HepG2 (cell line): ENCODE data around the gene TARS3. TPM values are rescaled to one million over a fixed set of nuclear protein-coding genes. Genes with fewer than 3 reads are reported as not detected.

Source experiments
- ARID2 ChIP-seq: sonication (generic); formaldehyde crosslinking; IDR thresholded peaks from 2 replicates; pipeline ENCODE4 v1.8.1; 2022; ENCODE audit warnings: mild to moderate bottlenecking, missing genetic modification reagents, borderline replicate concordance
- CBX2 ChIP-seq, 2 experiments: fragments of 200-600 bp in 1 of 2; sonication (generic); formaldehyde crosslinking in 1 of 2; IDR thresholded peaks; 2 replicates each; pipeline versions ENCODE4 v1.7.0 to v1.8.1; 2018 to 2022; ENCODE audit warnings: low read depth in 2 of 2, low read length in 1 of 2, mild to moderate bottlenecking in 1 of 2, missing genetic modification reagents in 1 of 2
- GPBP1L1 ChIP-seq: sonication (generic); formaldehyde crosslinking; IDR thresholded peaks from 2 replicates; pipeline ENCODE4 v1.5.0; 2020; ENCODE audit warnings: mild to moderate bottlenecking, missing genetic modification reagents
- HES4 ChIP-seq: sonication (generic); formaldehyde crosslinking; IDR thresholded peaks from 2 replicates; pipeline ENCODE4 v1.9.0; 2021; ENCODE audit warnings: mild to moderate bottlenecking, missing genetic modification reagents, borderline replicate concordance
- ISX ChIP-seq: sonication (generic); formaldehyde crosslinking; conservative IDR thresholded peaks from 2 replicates; pipeline ENCODE4 v1.5.0; 2020; ENCODE audit warnings: missing genetic modification reagents
- KLF16 ChIP-seq, 2 experiments: sonication (generic) in 1 of 2; formaldehyde crosslinking in 1 of 2; IDR thresholded peaks; 2 replicates each; pipeline versions ENCODE4 v1.6.1 to v1.8.0; 2016 to 2023; ENCODE audit warnings: missing genetic modification reagents in 2 of 2, missing compliant biosample characterization in 1 of 2
- MBNL3 ChIP-seq: fragments of 250-450 bp; sonication (Bioruptor Pico); conservative IDR thresholded peaks from 2 replicates; pipeline ENCODE4 v1.8.0; 2022; ENCODE audit warnings: mild to moderate bottlenecking, inconsistent platforms
- MED1 ChIP-seq: sonication (generic); formaldehyde crosslinking; IDR thresholded peaks from 2 replicates; pipeline ENCODE4 v1.4.0; 2020; ENCODE audit warnings: missing genetic modification reagents
- MIER3 ChIP-seq: IDR thresholded peaks from 2 replicates; pipeline ENCODE4 v1.6.1; 2016; ENCODE audit warnings: missing compliant biosample characterization, borderline replicate concordance
- NR2F2 ChIP-seq: IDR thresholded peaks from 2 replicates; pipeline ENCODE4 v1.6.1; 2012; ENCODE audit warnings: low read depth, inconsistent platforms, borderline replicate concordance
- REL ChIP-seq: sonication (generic); formaldehyde crosslinking; conservative IDR thresholded peaks from 2 replicates; pipeline ENCODE4 v1.8.0; 2022; ENCODE audit warnings: mild to moderate bottlenecking, missing genetic modification reagents, moderate library complexity
- SNAPC2 ChIP-seq: sonication (generic); formaldehyde crosslinking; IDR thresholded peaks from 2 replicates; pipeline ENCODE4 v1.8.1; 2022; ENCODE audit warnings: mild to moderate bottlenecking, missing genetic modification reagents
- SRSF1 ChIP-seq: fragments of 200-400 bp; formaldehyde crosslinking; optimal IDR thresholded peaks from 2 replicates; pipeline ENCODE3; 2017; ENCODE audit warnings: mild to moderate bottlenecking, low read depth, low read length, moderate library complexity
- SRSF9 ChIP-seq: fragments of 200-400 bp; formaldehyde crosslinking; IDR thresholded peaks from 2 replicates; pipeline ENCODE4 v1.6.1; 2018; ENCODE audit warnings: borderline replicate concordance, mild to moderate bottlenecking, low read depth, low read length; ENCODE audit not compliant: insufficient read depth, poor library complexity, severe bottlenecking
- TBX2 ChIP-seq: sonication (generic); formaldehyde crosslinking; IDR thresholded peaks from 2 replicates; pipeline ENCODE4 v1.5.0; 2020; ENCODE audit warnings: missing genetic modification reagents, mild to moderate bottlenecking, borderline replicate concordance
- USF2 ChIP-seq, 2 experiments: sonication (generic) in 1 of 2; formaldehyde crosslinking in 1 of 2; IDR thresholded peaks; 2 replicates each; pipeline versions ENCODE4 v1.5.1 to v1.6.1; 2011 to 2020; ENCODE audit warnings: borderline replicate concordance in 1 of 2, low read depth in 1 of 2, low read length in 1 of 2, mild to moderate bottlenecking in 1 of 2, missing genetic modification reagents in 1 of 2, moderate library complexity in 1 of 2
- YEATS2 ChIP-seq: sonication (generic); formaldehyde crosslinking; IDR thresholded peaks from 2 replicates; pipeline ENCODE4 v1.4.0; 2020; ENCODE audit warnings: missing genetic modification reagents, borderline replicate concordance
- ZFP36L2 ChIP-seq: sonication (generic); formaldehyde crosslinking; IDR thresholded peaks from 2 replicates; pipeline ENCODE4 v1.4.0; 2020; ENCODE audit warnings: missing genetic modification reagents
- ZNF20 ChIP-seq: sonication (generic); formaldehyde crosslinking; IDR thresholded peaks from 2 replicates; pipeline ENCODE4 v1.4.0; 2020; ENCODE audit warnings: mild to moderate bottlenecking, moderate library complexity, missing genetic modification reagents
- ZNF260 ChIP-seq: sonication (generic); formaldehyde crosslinking; IDR thresholded peaks from 2 replicates; pipeline ENCODE4 v1.4.0; 2020; ENCODE audit warnings: missing genetic modification reagents, low read depth, mild to moderate bottlenecking, borderline replicate concordance
- ZNF367 ChIP-seq: sonication (generic); formaldehyde crosslinking; IDR thresholded peaks from 2 replicates; pipeline ENCODE4 v1.4.0; 2020; ENCODE audit warnings: missing genetic modification reagents, borderline replicate concordance
- ZNF441 ChIP-seq: sonication (generic); formaldehyde crosslinking; IDR thresholded peaks from 2 replicates; pipeline ENCODE4 v1.7.0; 2021; ENCODE audit warnings: missing genetic modification reagents, borderline replicate concordance
- ZNF749 ChIP-seq: sonication (generic); formaldehyde crosslinking; IDR thresholded peaks from 2 replicates; pipeline ENCODE4 v1.8.0; 2022; ENCODE audit warnings: mild to moderate bottlenecking, missing genetic modification reagents, moderate library complexity, borderline replicate concordance
- ZNF788 ChIP-seq: sonication (generic); formaldehyde crosslinking; IDR thresholded peaks from 2 replicates; pipeline ENCODE4 v1.5.0; 2020; ENCODE audit warnings: mild to moderate bottlenecking, missing genetic modification reagents, borderline replicate concordance
- ZNF850 ChIP-seq: sonication (generic); formaldehyde crosslinking; conservative IDR thresholded peaks from 2 replicates; pipeline ENCODE4 v1.9.0; 2021; ENCODE audit warnings: mild to moderate bottlenecking, missing genetic modification reagents
- polyA plus RNA-seq, 8 experiments: library from polyadenylated mRNA; depleted of rRNA in 3 of 8; stranded (reverse) in 7 of 8; unstranded in 1 of 8; fragments of >200 nt; fragmentation: Illumina TruSeq in 4 of 8; extraction: Trizol in 4 of 8; gene quantifications; 2 replicates each; pipeline versions ENCODE4 v1.2.1 to v1.2.3, GENCODE V29; 2011 to 2016; ENCODE audit warnings: low read depth in 4 of 8, missing spikeins in 1 of 8, mixed read lengths in 1 of 8; ENCODE audit not compliant: insufficient read depth in 1 of 8
- total RNA-seq, 5 experiments: library from RNA; depleted of rRNA; stranded (reverse); fragments of >200 nt; fragmentation: Illumina TruSeq; extraction: Trizol; gene quantifications; 2 replicates each; pipeline ENCODE4 v1.2.3, GENCODE V29; 2016; ENCODE audit warnings: low read depth in 1 of 5

TARS3 gene
- total and polyA plus RNA-seq, 2 of the 13 experiments (the other 11 are each of a cell fraction or from before 2014, with no cell fraction given) = 4.1 to 11.7 TPM

GRCh38 chr15:101652098-101652785 is 72.0 kb downstream of the TARS3 start, which contains the start of gene TM2D3 (continued):
- TF ChIP-seq ZFP36L2 (no peak), KLF16 (CRISPR knock-in tag; IDR thresholded peaks at IDR 0.05) (peak in 1 of 2 experiments; percentile 92; a peak in 2 of 4 replicates), MBNL3 (no peak), ARID2 (peak; percentile 92; the same call in 1 of the 2 replicates), ZNF367 (no peak), ZNF749 (CRISPR knock-in tag) (peak; percentile 53), TBX2 (CRISPR knock-in tag) (peak; percentile 88), MED1 (peak; percentile 82), GPBP1L1 (CRISPR knock-in tag) (no peak), HES4 (CRISPR knock-in tag) (no peak; the same call in none of the 2 replicates), ZNF260 (CRISPR knock-in tag) (no peak), YEATS2 (CRISPR knock-in tag) (peak; percentile 70), SRSF1 (peak; percentile 28), ISX (peak; percentile 86; the same call in 1 of the 2 replicates), SNAPC2 (0 out of 2 replicates have a peak, but pooled peaks have one; percentile 54), ZNF441 (no peak), SRSF9 (no peak), MIER3 (CRISPR knock-in tag) (no peak), NR2F2 (peak; percentile 21; the same call in 1 of the 2 replicates), CBX2 (IDR thresholded peaks at IDR 0.05; ENCODE audit: low read depth, low read length) (no peak), CBX2 (CRISPR knock-in tag; IDR thresholded peaks at IDR 0.05; ENCODE audit: low read depth) (no peak; the same call in 1 of the 2 replicates), REL (no peak), ZNF20 (0 out of 2 replicates have a peak, but pooled peaks have one; percentile 59), USF2 (IDR thresholded peaks at IDR 0.05; ENCODE audit: low read depth, low read length) (no peak), USF2 (CRISPR knock-in tag; IDR thresholded peaks at IDR 0.05; ENCODE audit: borderline replicate concordance) (no peak; the same call in 1 of the 2 replicates), ZNF788 (CRISPR knock-in tag) (peak; percentile 46; the same call in 1 of the 2 replicates), ZNF850 (CRISPR knock-in tag) (0 out of 2 replicates have a peak, but pooled peaks have one; percentile 69)
